WERI-Rb-1 (cell line): Measurements from ENCODE around the gene LMX1B.

Source experiments
- DNase-seq: peaks from one replicate; pipeline ENCODE4 v3.0.0-alpha.2; 2020
- H3K27ac ChIP-seq: fragments of 250-450 bp; sonication (Bioruptor Pico); 2 replicates; pipeline ENCODE4 v1.5.1; 2020; ENCODE audit warnings: mild to moderate bottlenecking, moderate library complexity
- H3K27me3 ChIP-seq: fragments of 250-450 bp; sonication (Bioruptor Pico); 2 replicates; pipeline ENCODE4 v1.5.1; 2021; ENCODE audit warnings: mild to moderate bottlenecking, low read depth, moderate library complexity; ENCODE audit not compliant: insufficient read depth, severe bottlenecking
- H3K36me3 ChIP-seq: fragments of 250-450 bp; sonication (Bioruptor Pico); 2 replicates; pipeline ENCODE4 v1.5.1; 2020; ENCODE audit warnings: mild to moderate bottlenecking, moderate library complexity
- H3K4me3 ChIP-seq: 2 replicates; pipeline ENCODE4 v1.5.1; 2011; ENCODE audit warnings: low read depth, mild to moderate bottlenecking, control low read depth, low read length
- H3K9me3 ChIP-seq: fragments of 250-450 bp; sonication (Bioruptor Pico); 2 replicates; pipeline ENCODE4 v1.5.1; 2021; ENCODE audit warnings: mild to moderate bottlenecking, moderate library complexity; ENCODE audit not compliant: severe bottlenecking
- CTCF ChIP-seq: IDR thresholded peaks from 2 replicates; pipeline ENCODE4 v1.5.1; 2011; ENCODE audit warnings: low read depth, mild to moderate bottlenecking, control low read depth, inconsistent platforms, low read length

Gene LMX1B

GRCh38 chr9:126624912-126625311 lies 11.2 kb downstream of the LMX1B start:
- H3K36me3 ChIP-seq: no peaks in the 10 kb centered on the region
- H3K27me3 ChIP-seq: peaks cover 76% of the 10 kb centered on the region
- H3K27ac ChIP-seq: no peak overlapping the region
- no peaks in the 10 kb centered on the region for H3K9me3 ChIP-seq
- TF ChIP-seq CTCF: no peak
- no peak for DNase-seq
- peak overlapping the region; percentile 20 for H3K4me3 ChIP-seq

- DNase-seq: peak; percentile 57
- Histone ChIP-seq H3K9me3 (no peaks in the 10 kb centered on the region), H3K36me3 (no peaks in the 10 kb centered on the region), H3K27ac (no peak overlapping the region), H3K4me3 (peak overlapping the region; percentile 23), H3K27me3 (peaks cover 69% of the 10 kb centered on the region)
- no peak for TF ChIP-seq CTCF
These were observed 11.8 kb downstream of the LMX1B start for GRCh38 chr9:126625329-126626126.

- no peak for DNase-seq
- H3K4me3 ChIP-seq: peak overlapping the region; percentile 23; the same call in 1 of the 2 replicates
These were observed 12.6 kb downstream of the LMX1B start for GRCh38 chr9:126626127-126626925.

GRCh38 chr9:126626926-126627233 lies 13.2 kb downstream of the LMX1B start:
- Histone ChIP-seq H3K36me3 (no peaks in the 10 kb centered on the region), H3K27me3 (peaks cover 58% of the 10 kb centered on the region), H3K4me3 (no peak overlapping the region), H3K27ac (no peak overlapping the region), H3K9me3 (no peaks in the 10 kb centered on the region)
- no peak for DNase-seq
- TF ChIP-seq CTCF: no peak

More at GRCh38 chr9:126626127-126626925, 12.6 kb downstream of the LMX1B start:
- Histone ChIP-seq H3K27ac (no peak overlapping the region), H3K9me3 (no peaks in the 10 kb centered on the region), H3K27me3 (peaks cover 61% of the 10 kb centered on the region), H3K36me3 (no peaks in the 10 kb centered on the region)
- no peak for TF ChIP-seq CTCF

GRCh38 chr9:126628146-126628545 lies 14.4 kb downstream of the LMX1B start:
- H3K9me3 ChIP-seq: no peaks in the 10 kb centered on the region
- DNase-seq: no peak
- no peak for TF ChIP-seq CTCF
- H3K27me3 ChIP-seq: peaks cover 45% of the 10 kb centered on the region
- no peak overlapping the region for H3K4me3 ChIP-seq
- H3K36me3 ChIP-seq: no peaks in the 10 kb centered on the region
- H3K27ac ChIP-seq: no peak overlapping the region
